Activated CD8-positive, alpha-beta memory T cell treated with anti-CD3 and anti-CD28 coated beads for 36 hours (primary cell): Measurements from ENCODE around the gene DAP3. TPM values are rescaled to one million over a fixed set of nuclear protein-coding genes. Genes with fewer than 3 reads are reported as not detected.
"Not testable (repeated sequence)": the region's sequence is repeated elsewhere in the genome, so short reads cannot be mapped to it uniquely, and the experiment has no call there.

Experiments
- CTCF ChIA-PET: fragments of 350-600 bp; sonication (Branson Sonifier 250); formaldehyde crosslinking; loops from one replicate; lab custom pipeline; 2021; ENCODE audit warnings: antibody characterized with exemption; lab: Charles Lee
- POLR2A ChIA-PET: fragments of 350-600 bp; sonication (Branson Sonifier 250); formaldehyde crosslinking; loops from one replicate; lab custom pipeline; 2021; ENCODE audit warnings: antibody characterized with exemption; lab: Charles Lee
- total RNA-seq, 2 experiments: library from RNA; stranded (reverse); gene quantifications; one replicate each; pipeline ENCODE4 v1.2.3, GENCODE V29; 2021

The DAP3 gene
- 100 to 1,000 TPM; 159 TPM for total RNA-seq

GRCh38 chr1:155689081-155689607 is at the start of gene DAP3:
Gene DAP3, plus strand, starts transcription at chr1:155689091. Its CDS starts 20,689 bp downstream, at chr1:155709780.
- CTCF ChIA-PET = not testable (repeated sequence)
- POLR2A ChIA-PET = interaction anchor here (0.5 kb wide), 1 partner anchor 174 kb away, joined by 3 read pairs; no protein-coding TSS in a partner anchor

GRCh38 chr1:155640367-155640766 is 48.5 kb upstream of the DAP3 start:
- ChIA-PET CTCF (no interaction called here), POLR2A (no interaction called here)

DNA sequence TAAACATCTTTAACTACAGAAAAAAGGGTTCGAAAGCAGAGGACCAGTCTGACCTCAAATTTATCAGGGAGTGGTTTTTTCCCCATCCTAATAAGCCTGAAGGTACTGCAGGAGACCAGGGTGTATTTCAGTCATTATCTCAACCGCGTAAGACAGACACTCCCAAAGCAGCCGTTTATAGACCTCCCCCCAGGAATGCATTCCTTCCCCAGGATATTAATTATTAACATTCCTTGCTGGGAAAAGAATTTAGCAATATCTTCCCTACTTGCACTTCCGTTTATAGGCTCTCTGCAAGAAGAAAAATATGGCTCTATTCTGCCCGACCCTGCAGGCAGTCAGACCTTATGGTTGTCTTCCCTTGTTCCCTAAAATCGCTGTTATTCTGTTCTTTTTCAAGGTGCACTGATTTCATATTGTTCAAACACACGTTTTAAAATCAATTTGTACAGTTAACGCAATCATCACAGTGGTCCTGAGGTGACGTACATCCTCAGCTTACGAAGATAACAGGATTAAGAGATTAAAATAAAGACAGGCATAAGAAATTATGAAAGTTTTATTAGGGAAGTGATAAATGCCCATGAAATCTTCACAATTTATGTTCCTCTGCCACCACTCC is 46.2 kb upstream of the DAP3 start:
- CTCF ChIA-PET, POLR2A ChIA-PET: not testable (repeated sequence)

GRCh38 chr1:155643230-155643629 is 45.7 kb upstream of the DAP3 start:
- CTCF ChIA-PET = no interaction called here
- POLR2A ChIA-PET = no interaction called here

DNA sequence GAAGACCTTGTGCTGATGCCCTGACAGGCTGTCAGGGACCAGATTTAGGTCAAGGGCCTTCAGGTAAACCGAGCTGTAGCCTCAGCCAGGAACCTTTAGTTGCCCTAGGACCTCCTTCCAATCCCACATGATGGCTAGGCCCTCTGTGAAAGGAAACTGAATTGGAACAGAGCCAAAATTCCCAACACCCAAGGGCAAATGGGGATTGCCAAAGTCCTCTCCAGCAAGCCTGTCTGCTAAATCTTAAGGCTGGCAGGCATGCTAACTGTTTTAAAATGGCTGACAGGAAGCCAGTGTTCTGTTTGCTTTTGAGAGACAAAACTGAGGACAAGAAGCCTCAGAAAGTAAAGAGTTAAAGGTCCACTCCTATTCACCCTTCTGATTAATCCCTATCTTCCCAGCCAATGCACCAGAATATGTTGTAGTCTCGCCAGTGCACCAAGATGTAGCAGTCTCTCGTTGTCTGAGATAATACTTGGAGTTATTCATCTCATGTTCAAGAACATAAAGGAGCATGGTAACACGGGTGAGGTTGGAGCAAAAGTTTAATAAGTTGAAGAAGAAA is 43.8 kb upstream of the DAP3 start:
- ChIA-PET CTCF (no interaction called here), POLR2A (no interaction called here)

- POLR2A ChIA-PET = no interaction called here
- CTCF ChIA-PET = no interaction called here
Observed at GRCh38 chr1:155645648-155646047, 43.2 kb upstream of the DAP3 start.

DNA sequence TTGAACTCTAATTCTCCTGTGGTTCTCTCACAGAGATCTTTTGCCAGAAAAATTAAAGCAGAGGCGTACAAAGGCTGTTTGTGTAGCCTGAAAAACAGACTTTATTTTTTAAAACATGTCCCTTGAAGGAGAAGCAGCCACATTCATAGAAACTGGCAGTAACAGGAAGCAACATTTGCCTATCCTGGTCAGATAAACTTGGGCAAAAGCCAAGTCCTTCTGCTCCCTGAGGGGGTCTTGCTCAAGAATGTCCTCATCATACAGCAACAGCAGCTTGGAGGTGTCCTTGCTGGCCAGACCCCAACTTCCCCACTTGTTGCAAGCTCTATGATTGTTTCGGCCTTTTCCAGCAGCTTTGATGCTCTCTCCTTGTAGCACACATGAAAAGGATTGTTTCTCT is 42.6 kb upstream of the DAP3 start:
- CTCF ChIA-PET = interaction anchor here (0.6 kb wide), 1 partner anchor 66 kb away, joined by 4 read pairs; no protein-coding TSS in a partner anchor
- POLR2A ChIA-PET = no interaction called here

GRCh38 chr1:155648207-155649147 is 40.4 kb upstream of the DAP3 start:
- ChIA-PET CTCF (interaction anchor here (0.7 kb wide), 2 partner anchors 67 to 162 kb away, joined by 4 to 7 read pairs; no protein-coding TSS in a partner anchor), POLR2A (interaction anchor here (0.6 kb wide), 1 partner anchor 64 kb away, joined by 3 read pairs; no protein-coding TSS in a partner anchor)

DNA sequence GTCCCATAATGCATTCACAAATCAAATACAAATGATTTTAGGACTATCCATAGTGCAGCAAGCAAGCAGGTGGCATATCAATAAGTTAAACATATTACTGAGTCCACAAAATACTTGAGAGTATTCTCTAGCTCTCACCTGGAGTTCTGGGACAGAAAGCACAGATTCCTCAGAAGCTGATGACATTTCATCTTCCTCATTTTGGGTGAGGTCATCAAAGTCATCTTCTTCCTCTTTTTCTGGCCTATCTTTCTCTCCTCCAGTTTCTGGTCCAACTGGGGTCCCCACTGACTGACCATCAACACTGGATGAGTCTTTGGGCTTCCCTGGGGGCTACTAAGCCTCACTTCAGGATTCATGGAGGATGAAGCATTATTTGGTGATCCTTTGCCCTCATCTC is 39.2 kb upstream of the DAP3 start:
- POLR2A ChIA-PET = no interaction called here
- CTCF ChIA-PET = no interaction called here

DNA sequence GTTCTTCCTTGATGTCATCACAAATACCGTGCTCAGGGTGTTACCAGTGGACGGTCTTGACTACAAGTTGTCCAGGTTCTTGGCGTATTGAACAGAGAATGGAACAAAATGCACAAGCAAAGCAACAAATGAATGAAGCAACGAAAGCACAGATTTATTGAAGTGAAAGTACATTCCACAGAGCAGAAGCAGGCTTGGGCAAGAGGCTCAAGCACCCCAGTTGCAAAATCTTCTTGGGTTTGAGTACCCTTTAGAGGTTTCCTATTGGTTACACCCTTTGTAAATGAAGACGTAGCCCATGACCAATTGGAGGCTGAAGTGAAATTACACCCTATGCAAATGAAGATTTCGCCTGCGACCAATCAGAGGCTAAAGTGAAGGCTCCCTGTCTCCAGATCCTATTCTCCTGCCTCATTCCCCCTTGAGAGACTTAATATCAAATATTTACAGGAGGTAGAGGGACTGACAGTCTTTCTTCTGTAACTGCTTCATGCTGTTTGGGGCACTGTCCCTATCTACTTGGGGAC is 38.6 kb upstream of the DAP3 start:
- POLR2A ChIA-PET = no interaction called here
- CTCF ChIA-PET = no interaction called here

DNA sequence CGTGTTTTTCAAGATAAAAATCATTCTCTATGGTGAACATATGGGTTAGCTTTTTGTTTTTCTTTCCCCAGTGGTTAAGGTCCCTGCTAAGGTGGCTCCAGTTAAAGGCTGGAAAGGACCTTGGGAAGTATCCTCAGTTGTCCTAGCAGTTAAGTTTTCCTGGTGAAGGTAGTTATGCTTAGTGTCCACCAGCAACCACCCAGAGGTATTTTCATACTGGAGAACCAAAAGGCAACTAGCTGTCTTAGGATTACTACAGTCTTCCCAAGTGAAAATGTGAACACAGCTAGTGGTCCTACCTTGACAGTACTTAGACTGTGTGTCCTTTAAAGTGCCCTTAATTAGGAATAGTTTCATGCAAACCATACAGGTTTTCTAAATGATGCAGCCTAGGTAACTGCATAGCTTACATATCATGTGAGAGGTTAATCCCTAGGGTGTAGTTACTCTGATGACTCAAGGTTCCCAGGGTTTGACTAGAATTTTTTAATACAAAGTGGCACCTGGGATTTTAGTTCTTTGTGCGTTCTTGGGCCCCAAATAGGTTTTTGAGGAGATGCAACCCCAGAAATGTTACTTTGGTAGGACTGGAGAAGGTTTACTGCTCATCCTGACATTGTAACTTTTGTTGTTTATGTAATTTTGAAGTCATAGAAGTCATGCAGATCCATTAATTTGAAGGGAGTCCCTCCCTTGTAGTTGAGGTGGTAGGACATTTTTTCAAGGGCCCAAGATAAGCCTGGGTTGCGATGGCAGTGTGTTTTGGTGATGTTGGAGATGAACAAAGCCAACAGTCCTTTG is 36.8 kb upstream of the DAP3 start:
- CTCF ChIA-PET = no interaction called here
- POLR2A ChIA-PET = no interaction called here

DNA sequence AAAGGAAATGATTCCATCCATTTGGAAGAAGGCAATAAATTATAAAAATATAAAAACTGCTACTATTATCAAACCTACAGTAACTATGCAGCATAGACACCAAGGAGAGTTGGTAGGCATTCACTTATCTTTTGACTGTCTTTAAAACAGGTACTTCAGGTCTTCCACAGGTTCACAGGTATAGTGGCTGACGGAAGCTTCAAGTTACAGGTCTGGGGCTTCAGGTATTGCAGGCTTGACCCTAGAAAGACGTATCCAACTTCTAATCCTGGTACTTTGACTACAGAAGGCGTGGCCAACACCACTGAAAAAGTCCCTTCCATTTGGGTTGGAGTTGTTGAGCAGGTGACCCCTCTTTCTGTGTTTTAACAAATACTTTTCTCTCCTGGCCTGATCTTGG is 35.9 kb upstream of the DAP3 start:
- CTCF ChIA-PET = no interaction called here
- POLR2A ChIA-PET = no interaction called here

DNA sequence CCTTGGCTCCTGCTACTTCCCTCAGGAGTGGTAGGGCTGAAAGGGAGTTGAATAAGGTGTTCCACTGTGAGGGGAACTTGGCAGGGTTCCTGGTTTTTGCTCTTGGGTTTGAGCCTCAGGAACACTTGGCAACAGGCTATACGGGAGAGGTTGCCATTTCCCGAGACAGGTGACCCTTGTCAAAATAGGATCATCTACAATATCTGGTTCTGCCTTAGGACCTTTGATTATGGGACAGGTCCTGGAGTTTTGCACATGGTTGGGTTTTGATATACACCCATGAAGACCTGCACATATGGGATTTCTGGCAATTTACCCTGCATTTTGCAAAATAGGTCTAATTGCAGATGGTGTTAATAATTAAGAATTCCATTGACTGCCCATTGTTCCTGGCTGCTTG is 31.4 kb upstream of the DAP3 start:
- CTCF ChIA-PET = no interaction called here
- POLR2A ChIA-PET = no interaction called here

DNA sequence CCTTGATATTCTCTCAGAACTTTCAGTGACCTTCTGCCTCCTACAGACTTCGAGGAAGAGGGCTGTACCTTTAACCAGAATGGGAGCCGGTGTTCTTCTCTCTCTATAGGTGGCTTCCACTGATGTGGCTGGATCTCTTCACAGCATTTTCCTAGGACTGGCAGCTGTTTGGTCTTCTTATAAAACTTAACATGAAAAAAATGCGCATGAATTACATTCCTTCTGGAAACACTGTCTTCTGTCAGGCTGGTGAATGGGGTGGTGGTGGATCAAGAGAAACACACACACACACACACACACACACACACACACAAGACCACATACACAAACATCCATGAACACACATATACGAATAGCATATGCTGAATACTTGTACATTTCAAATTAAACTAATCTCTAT is 27.7 kb upstream of the DAP3 start:
- POLR2A ChIA-PET, CTCF ChIA-PET: not testable (repeated sequence)

GRCh38 chr1:155669233-155670162 is 19.4 kb upstream of the DAP3 start:
- ChIA-PET POLR2A (no interaction called here), CTCF (no interaction called here)

- ChIA-PET POLR2A (no interaction called here), CTCF (no interaction called here)
Observed at GRCh38 chr1:155671750-155672149, 17.1 kb upstream of the DAP3 start.

- ChIA-PET POLR2A (no interaction called here), CTCF (no interaction called here)
Observed at GRCh38 chr1:155673003-155673402, 15.9 kb upstream of the DAP3 start.

- CTCF ChIA-PET = no interaction called here
- POLR2A ChIA-PET = no interaction called here
Observed at GRCh38 chr1:155678027-155678426, 10.9 kb upstream of the DAP3 start.
